HG02798 (cell line): ENCODE measurements around the gene KLHDC1.
"Not testable (repeated sequence)": the region's sequence is repeated elsewhere in the genome, so short reads cannot be mapped to it uniquely, and the experiment has no call there.

ENCODE experiments used
- ATAC-seq: cut with Tn5 transposase; IDR thresholded peaks from one replicate; pipeline ENCODE4 v1.9.1; 2021; ENCODE audit warnings: mild to moderate bottlenecking; ENCODE audit not compliant: unreplicated experiment, poor library complexity

The KLHDC1 gene

DNA sequence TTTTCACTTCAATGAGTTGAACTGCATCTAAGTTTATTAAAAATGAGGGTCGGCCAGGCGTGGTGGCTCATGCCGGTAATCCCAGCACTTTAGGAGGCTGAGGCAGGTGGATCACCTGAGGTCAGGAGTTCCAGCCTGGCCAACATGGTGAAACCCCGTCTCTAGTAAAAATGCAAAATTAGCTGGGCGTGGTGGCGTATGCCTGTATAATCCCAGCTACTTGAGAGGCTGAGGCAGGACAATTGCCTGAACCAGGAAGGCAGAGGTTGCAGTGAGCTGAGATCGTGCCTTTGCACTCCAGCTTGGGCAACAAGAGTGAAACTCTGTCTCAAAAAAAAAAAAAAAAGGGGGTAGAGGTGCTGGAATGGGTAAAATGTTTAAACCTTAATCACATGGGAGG is 88.1 kb downstream of the KLHDC1 start:
- not testable (repeated sequence) for ATAC-seq

DNA sequence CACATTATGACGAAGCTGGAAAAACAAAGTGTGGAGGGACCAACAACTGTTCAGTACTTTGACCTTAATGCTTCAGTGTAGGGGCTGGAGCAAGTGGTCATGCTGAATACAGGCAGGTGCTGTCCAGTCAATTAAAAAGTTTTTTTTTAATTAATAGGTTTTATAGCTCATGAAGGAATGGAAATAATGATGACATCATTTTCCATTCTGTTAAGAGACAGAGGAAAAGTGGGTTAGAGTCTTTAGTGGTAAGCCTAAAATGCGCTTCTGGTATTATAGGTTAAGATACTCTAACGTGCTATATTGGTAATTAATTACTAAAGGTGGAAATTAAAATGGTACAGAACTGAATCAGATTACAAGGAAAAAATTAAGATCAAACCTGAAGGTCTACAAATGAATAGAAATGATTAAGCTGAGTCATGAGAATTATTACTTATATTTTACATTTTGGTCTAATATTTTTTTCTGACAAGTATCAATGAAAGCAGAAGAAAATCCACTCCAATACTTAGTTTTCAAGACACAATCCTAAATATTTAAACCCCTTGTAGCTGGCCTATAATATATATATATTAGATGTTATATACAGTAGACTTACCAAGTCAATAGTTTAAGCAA is 90.6 kb downstream of the KLHDC1 start:
- no peak for ATAC-seq

DNA sequence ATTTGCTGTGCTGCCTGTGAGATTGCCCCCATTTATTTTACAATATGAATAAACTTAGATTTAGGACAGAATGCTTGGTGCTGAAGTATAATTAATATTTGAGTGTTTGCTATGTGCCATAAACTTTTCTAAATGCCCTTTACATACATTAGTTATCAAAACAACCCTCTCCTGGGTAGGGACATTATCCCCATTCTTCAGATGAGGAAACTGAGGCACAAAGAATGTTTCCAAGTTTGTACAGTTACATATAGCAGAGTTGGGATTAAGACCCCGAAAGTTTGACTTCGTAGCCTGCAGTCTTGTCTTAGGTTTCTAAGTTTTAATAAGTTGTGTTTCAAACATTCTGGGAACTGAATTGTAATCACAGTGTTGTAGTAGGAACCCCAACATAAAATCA is 93.4 kb downstream of the KLHDC1 start:
- no peak for ATAC-seq

DNA sequence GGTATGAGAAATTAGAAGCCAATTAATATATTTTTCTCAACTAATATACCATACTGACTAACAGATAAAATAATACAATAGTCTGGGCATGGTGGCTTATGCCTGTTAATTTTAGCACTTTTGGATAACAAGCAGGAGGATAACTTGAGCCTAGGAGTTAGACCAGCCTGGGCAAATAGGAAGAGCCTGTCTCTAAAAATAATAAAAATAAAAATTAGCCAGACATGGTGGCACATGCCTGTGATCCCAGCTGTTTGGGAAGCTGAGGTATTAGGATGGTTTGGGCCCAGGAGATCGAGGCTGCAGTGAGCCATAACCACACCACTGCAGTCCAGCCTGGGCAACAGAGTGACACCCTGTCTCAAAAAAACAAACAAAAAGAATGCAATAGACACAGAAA is 99.7 kb downstream of the KLHDC1 start:
- no peak for ATAC-seq

DNA sequence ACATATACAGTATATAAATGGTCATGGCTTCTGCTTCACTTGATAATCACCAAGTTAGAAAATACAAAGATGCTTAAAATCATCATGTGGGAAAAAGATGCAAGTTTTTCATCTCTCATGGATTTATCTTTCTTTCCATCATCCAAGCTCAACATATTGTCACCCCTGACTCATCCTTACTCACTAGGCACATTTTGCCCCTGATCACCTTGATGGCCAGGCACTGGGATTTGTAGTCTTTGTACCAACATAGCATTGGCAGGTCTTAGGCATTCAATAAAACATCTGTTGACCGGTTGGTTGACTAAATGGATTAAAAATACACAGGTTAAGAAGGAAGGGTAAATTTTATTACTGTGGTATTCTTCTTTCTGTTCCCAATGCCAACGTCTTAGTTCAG is 103.1 kb downstream of the KLHDC1 start:
- no peak for ATAC-seq
